Measurements from ENCODE around the gene KRTAP10-1.
A peak's percentile ranks its signal among the peaks of the same experiment; 100 is the strongest.

The KRTAP10-1 gene

GRCh38 chr21:44492567-44493385, 47.2 kb downstream of the KRTAP10-1 start:
- no peak for TF ChIP-seq CTCF (IDR thresholded peaks at IDR 0.05; ENCODE audit: insufficient read depth, low read length, poor library complexity, severe bottlenecking)
- no peak for DNase-seq (ENCODE audit: extremely low read depth, insufficient read length)
- Histone ChIP-seq H3K36me3 (ENCODE audit: control insufficient read depth, insufficient read depth, low read length) (no peaks in the 10 kb centered on the region), H3K27me3 (replicated peaks; ENCODE audit: control insufficient read depth, insufficient read depth, low read length) (no peaks in the 10 kb centered on the region; the same call in 1 of the 2 replicates), H3K4me3 (replicated peaks; ENCODE audit: low read depth, low read length) (no peak overlapping the region)

GRCh38 chr21:44490816-44491215, 49.2 kb downstream of the KRTAP10-1 start:
- Histone ChIP-seq H3K27me3 (replicated peaks; ENCODE audit: control insufficient read depth, insufficient read depth, low read length) (no peaks in the 10 kb centered on the region), H3K36me3 (ENCODE audit: control insufficient read depth, insufficient read depth, low read length) (no peaks in the 10 kb centered on the region), H3K4me3 (replicated peaks; ENCODE audit: low read depth, low read length) (no peak overlapping the region)
- DNase-seq (ENCODE audit: extremely low read depth, insufficient read length): no peak
- TF ChIP-seq CTCF (IDR thresholded peaks at IDR 0.05; ENCODE audit: insufficient read depth, low read length, poor library complexity, severe bottlenecking): no peak

GRCh38 chr21:44490405-44490804, 49.6 kb downstream of the KRTAP10-1 start:
- DNase-seq (ENCODE audit: extremely low read depth, insufficient read length): no peak
- Histone ChIP-seq H3K36me3 (ENCODE audit: control insufficient read depth, insufficient read depth, low read length) (no peaks in the 10 kb centered on the region), H3K27me3 (replicated peaks; ENCODE audit: control insufficient read depth, insufficient read depth, low read length) (no peaks in the 10 kb centered on the region), H3K4me3 (replicated peaks; ENCODE audit: low read depth, low read length) (no peak overlapping the region)
- TF ChIP-seq CTCF (IDR thresholded peaks at IDR 0.05; ENCODE audit: insufficient read depth, low read length, poor library complexity, severe bottlenecking): no peak

GRCh38 chr21:44489962-44490361, 50.0 kb downstream of the KRTAP10-1 start:
- no peaks in the 10 kb centered on the region for H3K27me3 ChIP-seq (replicated peaks; ENCODE audit: control insufficient read depth, insufficient read depth, low read length)

More at GRCh38 chr21:44489962-44490361, 50.0 kb downstream of the KRTAP10-1 start:
- no peak for DNase-seq (ENCODE audit: extremely low read depth, insufficient read length)
- no peaks in the 10 kb centered on the region for H3K36me3 ChIP-seq (ENCODE audit: control insufficient read depth, insufficient read depth, low read length)
- no peak overlapping the region for H3K4me3 ChIP-seq (replicated peaks; ENCODE audit: low read depth, low read length)
- peak; percentile 6 for TF ChIP-seq CTCF (IDR thresholded peaks at IDR 0.05; ENCODE audit: insufficient read depth, low read length, poor library complexity, severe bottlenecking)

All from GM06990 (cell line).